Inflammatory macrophage (primary cell): ENCODE results near the gene EPX.
A peak's percentile ranks its signal among the peaks of the same experiment; 100 is the strongest.
"Not testable (repeated sequence)": the region's sequence is repeated elsewhere in the genome, so short reads cannot be mapped to it uniquely, and the experiment has no call there.

Source experiments
- DNase-seq, 2 donors: peaks; one replicate each; pipeline ENCODE4 v3.0.0-alpha.2; 2020 to 2022
- total RNA-seq, 18 experiments: gene quantifications; one replicate each; lab custom pipeline; 2026; ENCODE audit warnings: mixed read lengths in 6 of 18, inconsistent platforms in 2 of 18; lab: John Stamatoyannopoulos, UW

The EPX gene
- total RNA-seq = 0 to 0.06 (median 0) reads per million in 18 experiments

DNA sequence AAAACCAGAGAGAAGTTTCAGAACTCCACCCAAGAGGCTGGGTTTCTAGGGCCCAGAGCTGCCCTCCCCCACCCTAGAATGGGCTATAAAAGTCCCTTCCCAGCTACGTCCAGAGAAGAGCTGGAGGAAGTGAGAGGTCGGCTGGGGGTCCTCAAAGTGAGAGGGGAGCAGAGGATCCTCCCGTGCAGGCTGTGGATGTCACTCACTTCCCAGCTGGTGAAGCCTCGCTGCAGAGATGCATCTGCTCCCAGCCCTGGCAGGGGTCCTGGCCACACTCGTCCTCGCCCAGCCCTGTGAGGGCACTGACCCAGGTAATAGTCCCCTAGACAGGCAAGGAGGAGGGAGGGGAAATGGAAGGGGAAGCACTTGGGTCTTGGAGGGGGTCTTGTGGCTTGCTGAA, at the start of gene EPX:
Gene EPX, plus strand, starts transcription at position 115 of the 400 bp plus-strand sequence. Its CDS starts 121 bp downstream, at position 236.
- DNase-seq = no peak

DNA sequence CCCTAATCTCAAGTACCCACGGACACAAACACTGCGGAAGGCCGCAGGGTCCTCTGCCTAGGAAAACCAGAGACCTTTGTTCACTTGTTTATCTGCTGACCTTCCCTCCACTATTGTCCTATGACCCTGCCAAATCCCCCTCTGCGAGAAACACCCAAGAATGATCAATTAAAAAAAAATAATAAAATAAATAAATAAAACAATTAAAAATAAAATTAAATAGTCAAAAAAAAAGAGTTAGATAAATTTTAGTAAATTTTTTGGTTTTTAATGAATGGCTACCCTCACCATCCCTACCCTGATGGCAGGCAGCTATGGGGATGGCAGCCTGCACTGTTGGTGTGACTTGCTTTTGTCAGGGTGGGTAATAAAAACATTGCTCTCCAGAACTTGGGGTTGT, 49.2 kb upstream of the EPX start:
- not testable (repeated sequence) for DNase-seq

GRCh38 chr17:58144801-58145200, 47.7 kb upstream of the EPX start:
- no peak for DNase-seq

GRCh38 chr17:58147930-58148434, 44.5 kb upstream of the EPX start, which contains the start of gene OR4D1:
TSS of gene OR4D1 (plus strand) at chr17:58148384. CDS start at chr17:58155154, 6,770 bp downstream.
- no peak for DNase-seq

- DNase-seq = no peak
Observed at GRCh38 chr17:58148609-58149008, 43.9 kb upstream of the EPX start.

- DNase-seq = no peak
Observed at GRCh38 chr17:58150394-58150793, 42.1 kb upstream of the EPX start.

DNA sequence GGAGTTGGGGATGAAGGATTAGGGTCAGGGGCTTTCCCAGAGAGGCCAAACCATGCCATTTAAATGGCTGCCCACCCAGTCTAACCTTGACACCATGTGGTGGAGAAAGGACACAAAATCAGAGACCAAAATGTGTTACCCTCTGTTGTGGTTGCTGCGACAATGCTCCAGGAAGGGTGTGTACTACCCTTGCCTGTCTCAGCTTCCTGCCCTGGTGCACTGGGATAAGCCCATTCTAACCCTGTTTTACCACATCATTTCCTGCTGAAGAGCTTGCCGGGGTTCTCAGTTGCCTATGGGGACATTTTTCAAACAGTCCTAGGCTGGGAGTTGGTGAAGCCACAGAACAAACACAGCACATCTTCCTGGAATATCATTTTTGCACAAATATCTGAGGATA, 39.5 kb upstream of the EPX start:
- DNase-seq = peak in 1 of 2 donors; percentile 25

DNA sequence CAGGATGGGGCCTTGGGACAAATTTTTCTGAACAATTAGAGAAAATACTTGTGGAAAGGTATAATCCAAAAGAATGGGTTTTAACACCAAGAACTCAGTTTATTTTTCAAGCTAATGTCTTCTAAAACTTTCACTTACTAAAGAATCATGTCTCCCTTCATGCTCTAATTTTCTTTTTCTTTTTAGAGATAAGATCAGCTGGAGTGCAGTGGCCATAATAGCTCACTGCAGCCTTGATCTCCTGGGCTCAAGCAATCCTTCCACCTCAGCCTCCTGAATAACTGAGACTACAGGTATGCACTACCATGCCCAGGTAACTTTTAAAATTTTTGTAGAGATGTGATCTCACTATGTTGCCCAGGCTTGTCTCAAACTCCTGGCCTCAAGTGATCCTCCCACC, 38.9 kb upstream of the EPX start:
- no peak for DNase-seq

DNA sequence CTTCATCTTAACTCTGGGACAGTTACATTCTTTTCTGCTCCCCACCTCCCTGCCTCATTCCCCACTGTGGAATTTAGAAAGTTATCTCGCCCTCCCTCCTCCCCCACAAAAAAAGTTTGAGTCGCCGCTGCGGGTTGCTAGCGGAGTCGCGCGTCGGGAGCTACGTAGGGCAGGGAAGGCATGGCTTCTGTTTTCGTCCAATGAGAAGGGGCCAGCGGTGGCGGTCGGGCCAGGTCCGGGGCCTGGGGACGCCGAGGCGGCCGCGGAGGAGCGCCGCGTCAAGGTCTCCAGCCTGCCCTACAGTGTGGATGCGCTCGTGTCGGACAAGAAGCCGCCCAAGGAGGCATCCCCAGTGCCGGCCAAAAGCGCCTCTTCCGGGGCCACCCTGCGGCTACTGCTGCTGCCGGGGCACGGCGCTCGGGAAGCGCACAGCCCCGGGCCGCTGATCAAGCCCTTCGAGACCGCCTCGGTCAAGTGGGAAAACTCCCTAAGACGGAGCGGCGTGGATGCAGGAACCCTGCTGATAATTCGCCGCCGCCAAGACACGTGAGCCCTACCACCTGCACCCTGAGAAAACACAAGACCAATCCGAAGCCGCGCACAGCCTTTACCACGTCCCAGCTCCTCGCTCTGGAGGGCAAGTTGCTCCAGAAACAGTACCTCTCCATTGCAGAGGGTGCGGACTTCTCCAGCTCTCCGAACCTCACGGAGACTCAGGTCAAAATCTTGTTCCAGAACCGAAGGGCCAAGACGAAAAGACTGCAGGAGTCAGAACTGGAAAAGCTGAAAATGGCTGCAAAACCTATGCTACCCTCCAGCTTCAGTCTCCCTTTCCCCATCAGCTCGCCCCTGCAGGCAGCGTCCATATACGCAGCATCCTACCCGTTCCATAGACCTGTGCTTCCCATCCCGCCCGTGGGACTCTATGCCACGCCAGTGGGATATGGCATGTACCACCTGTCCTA, 35.4 kb upstream of the EPX start:
- peak; percentile 5 to 20 for DNase-seq

DNA sequence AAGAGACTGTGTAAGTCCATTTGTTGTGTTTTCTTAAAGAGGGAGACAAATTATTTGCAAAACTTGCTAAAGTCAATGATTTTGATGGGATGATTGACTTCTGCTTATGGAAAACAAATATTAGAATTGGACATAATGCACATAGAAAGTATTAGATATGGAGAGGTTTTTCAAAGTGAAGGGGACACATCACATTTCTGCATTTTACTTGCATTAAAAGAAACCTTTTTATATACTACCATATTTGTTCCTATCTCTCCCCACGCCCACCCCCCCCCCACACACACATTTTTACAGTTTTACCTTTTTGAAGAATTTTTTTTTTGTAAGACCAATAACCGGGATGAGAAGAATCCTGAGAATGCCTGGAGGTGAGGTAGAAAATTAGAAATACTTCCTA, 34.3 kb upstream of the EPX start:
- no peak for DNase-seq

DNA sequence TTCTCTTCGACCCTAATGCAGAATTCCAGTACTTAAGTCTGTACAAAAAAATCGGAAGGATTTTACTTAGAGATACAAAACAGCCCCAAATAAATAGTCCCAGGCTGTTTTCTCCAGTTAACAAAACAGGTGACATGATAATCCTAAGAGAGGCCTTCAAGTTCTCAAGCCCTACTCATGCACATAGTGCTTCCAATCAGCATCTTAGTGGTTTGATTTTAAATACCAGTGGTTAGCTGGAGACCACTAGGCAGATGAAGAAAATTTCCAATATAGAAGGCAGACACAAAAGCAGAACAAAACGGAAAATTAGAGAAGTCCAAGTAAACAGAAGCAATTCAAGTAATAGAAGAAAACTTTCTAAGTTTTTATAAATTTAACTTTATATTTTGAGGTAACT, 31.0 kb upstream of the EPX start:
- no peak for DNase-seq

DNA sequence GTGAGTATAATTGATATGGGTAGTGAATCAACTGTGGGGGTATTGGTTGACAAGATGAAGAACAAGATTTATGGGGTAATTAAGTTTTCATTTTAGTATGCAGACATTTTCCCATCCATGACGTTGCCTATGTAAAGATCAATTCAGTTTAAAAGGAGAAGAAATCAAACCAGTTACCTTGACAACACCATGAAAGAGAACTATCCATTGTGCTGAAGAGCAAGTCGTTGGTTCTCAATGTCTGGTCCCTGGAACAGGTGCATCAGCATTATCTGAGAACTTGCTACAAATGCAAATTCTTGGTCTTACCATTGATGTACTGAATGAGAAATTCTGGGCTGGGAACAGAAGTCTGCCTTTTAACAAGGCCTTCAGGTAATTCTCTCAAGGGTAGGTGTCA, 26.5 kb upstream of the EPX start:
- DNase-seq = no peak

DNA sequence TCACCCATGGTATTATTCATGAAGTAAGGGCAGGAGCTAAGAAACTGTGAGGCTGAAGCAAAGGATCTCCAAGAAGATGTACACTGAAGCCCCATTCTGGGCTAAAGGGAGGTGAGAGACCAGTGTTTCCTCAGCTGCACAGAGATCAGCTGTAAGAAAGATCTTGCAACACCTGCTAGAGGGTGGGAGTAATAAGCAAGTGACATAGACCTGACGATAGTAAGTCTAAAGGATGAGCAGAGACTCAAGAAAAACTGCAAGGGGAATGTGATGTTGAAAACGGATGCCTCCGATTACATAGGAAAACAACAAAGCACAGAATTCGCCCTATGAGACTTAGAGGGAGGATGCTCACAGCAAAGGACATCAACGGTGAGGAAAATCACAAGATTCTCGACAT, 25.8 kb upstream of the EPX start, which contains the start of gene OR4D2:
Gene OR4D2, plus strand, starts transcription at position 301 of the 400 bp plus-strand sequence. CDS start 2,674 bp downstream, outside the sequence.
- no peak for DNase-seq

- DNase-seq = no peak
Observed at GRCh38 chr17:58170622-58171021, 21.9 kb upstream of the EPX start.

GRCh38 chr17:58172369-58173071, 20.0 kb upstream of the EPX start:
- DNase-seq = no peak

DNA sequence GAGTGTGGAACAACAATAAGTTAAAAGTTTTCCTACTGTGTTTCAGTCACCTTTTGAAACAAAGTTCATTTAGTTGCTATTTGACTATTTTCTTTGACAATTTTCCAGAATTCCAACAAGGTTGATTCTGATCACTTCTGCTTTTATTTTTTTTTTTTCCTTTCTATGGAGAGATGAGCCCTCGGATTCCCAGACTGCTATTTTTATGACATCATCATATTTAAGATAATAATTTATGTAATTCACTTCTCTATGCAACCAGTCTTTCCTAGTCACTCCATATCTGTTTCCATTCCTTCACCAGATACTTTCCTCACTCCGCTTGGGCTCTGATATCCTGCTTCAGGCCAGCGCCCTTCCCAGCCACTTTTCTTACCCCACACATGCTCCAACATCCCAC, 17.7 kb upstream of the EPX start:
- no peak for DNase-seq

DNA sequence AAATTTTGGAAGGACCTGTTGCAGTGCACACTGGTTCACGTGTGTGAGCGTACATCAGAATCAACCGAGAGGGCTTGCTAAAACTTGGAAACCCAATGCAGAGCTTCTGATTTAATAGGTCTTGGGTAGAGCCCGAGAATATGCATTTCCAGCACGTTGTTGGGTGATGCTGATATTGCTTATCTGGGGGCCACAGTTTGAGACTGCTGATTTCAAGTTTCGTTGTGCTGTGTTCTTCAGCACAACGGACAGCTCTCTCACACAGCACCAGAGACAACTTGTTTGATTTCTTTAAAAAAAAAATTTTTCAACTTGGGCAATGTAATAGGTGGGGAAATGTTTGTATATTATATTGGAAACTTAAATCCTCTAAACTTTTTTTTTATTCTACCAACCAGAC, 16.3 kb upstream of the EPX start:
- DNase-seq = no peak

GRCh38 chr17:58181796-58182195, 10.7 kb upstream of the EPX start:
- no peak for DNase-seq

DNA sequence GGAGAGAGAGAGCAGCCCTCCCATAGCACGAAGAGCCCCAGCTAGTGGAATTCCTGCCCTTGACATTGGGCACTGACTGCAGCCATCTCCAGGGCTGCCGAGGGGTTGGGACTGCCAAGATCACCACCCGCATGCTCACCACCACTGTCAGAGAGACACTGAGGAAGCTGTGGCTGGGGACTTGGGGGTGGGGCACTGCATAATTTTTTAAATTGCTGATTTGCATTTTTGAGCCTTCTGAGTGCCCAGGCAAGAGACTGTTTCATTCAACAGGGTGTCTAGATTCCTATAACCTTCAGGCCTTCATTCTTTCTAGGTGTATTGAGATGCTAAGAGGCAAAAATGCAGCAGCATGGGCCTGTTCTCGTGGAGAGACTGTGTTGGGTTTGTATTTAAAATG, 9.0 kb upstream of the EPX start:
- no peak for DNase-seq

GRCh38 chr17:58184308-58184985, 8.1 kb upstream of the EPX start:
- no peak for DNase-seq

- DNase-seq = no peak
Observed at GRCh38 chr17:58184986-58185761, 7.4 kb upstream of the EPX start.

DNA sequence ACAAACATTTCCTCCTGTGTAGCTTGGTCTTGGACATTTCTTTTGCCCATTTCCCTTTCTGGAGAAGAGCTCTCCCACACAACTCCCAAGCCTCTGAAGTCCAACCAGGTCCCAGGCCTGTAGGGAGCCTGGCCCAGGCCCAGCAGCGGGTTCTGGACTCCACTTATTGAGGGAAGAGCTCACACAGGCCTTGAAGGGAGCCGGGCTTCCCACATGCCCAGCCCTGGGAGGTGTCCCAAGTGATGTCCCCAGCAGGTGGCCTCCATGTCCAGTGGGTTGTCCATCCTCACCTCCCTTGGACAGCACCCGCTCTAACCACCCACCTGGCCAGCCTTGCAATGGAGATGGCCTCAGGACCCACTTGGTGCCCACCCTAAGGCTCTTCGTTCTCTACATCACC, 5.9 kb upstream of the EPX start:
- no peak for DNase-seq
